H1 (cell line): ENCODE data around the gene FXR1.
"Not testable (repeated sequence)": the region's sequence is repeated elsewhere in the genome, so short reads cannot be mapped to it uniquely, and the experiment has no call there.

Experiments used
- CBX8 ChIP-seq: fragments of 300-800, 300-1000 bp; sonication (generic); IDR thresholded peaks from 2 replicates; pipeline ENCODE4 v1.7.1; 2016; ENCODE audit warnings: low read depth, low read length, borderline replicate concordance
- CHD7 ChIP-seq: fragments of 300-600 bp; sonication (generic); IDR thresholded peaks from 2 replicates; pipeline ENCODE4 v1.7.1; 2012; ENCODE audit warnings: low read length, moderate library complexity, mild to moderate bottlenecking, inconsistent platforms; ENCODE audit not compliant: insufficient replicate concordance
- CTCF ChIP-seq, 3 experiments: IDR thresholded peaks; 1 replicate in 2 of 3; 2 replicates in 1 of 3; pipeline versions ENCODE4 v1.5.1 to v1.6.1; 2011; ENCODE audit warnings: low read length in 3 of 3, mild to moderate bottlenecking in 3 of 3, inconsistent platforms in 2 of 3, low read depth in 1 of 3, moderate library complexity in 1 of 3; ENCODE audit not compliant: insufficient read depth in 1 of 3; ENCODE audit errors: control extremely low read depth in 1 of 3
- POLR2AphosphoS5 ChIP-seq: IDR thresholded peaks from 2 replicates; pipeline ENCODE4 v1.6.1; 2011; ENCODE audit warnings: low read depth, low read length
- SAP30 ChIP-seq: fragments of 300-600 bp; sonication (generic); IDR thresholded peaks from 2 replicates; pipeline ENCODE4 v1.7.1; 2012; ENCODE audit warnings: low read length, moderate library complexity, mild to moderate bottlenecking, inconsistent platforms; ENCODE audit not compliant: insufficient read depth, insufficient replicate concordance
- YY1 ChIP-seq: IDR thresholded peaks from 2 replicates; pipeline ENCODE4 v1.6.1; 2011; ENCODE audit warnings: low read depth, mild to moderate bottlenecking, low read length

- not testable (repeated sequence) for TF ChIP-seq POLR2AphosphoS5; CHD7; CTCF (IDR thresholded peaks at IDR 0.05; ENCODE audit: control extremely low read depth in 1 of 3, insufficient read depth in 1 of 3, low read depth in 1 of 3, low read length in 3 of 3); SAP30; CBX8; YY1
These were observed 89.9 kb downstream of the FXR1 start for GRCh38 chr3:181002331-181002730.
